Gastrocnemius medialis (tissue), 4 donors: Measurements from ENCODE around the gene IQSEC2. TPM values are rescaled to one million over a fixed set of nuclear protein-coding genes. Genes with fewer than 3 reads are reported as not detected.

Experiments used
- ATAC-seq, 2 donors: fragments of 150-250 bp; one replicate each; pipeline ENCODE4 v1.9.1; 2016
- DNase-seq, 2 donors: peaks; one replicate each; pipeline ENCODE4 v3.0.0-alpha.2; 2019
- H3K27ac ChIP-seq, 4 donors: fragments of 200-600 bp; sonication (generic); 1 replicate in 1 of 4; 2 replicates in 3 of 4; pipeline ENCODE4 v1.5.1; 2016 to 2018; ENCODE audit warnings: mild to moderate bottlenecking in 2 of 4, moderate library complexity in 1 of 4
- H3K27me3 ChIP-seq, 3 donors: fragments of 200-600 bp; sonication (generic) in 2 of 3; 1 replicate in 1 of 3; 2 replicates in 2 of 3; pipeline versions ENCODE4 v1.5.1 to v1.6.0; 2016 to 2019; ENCODE audit warnings: mild to moderate bottlenecking in 1 of 3, moderate library complexity in 1 of 3
- H3K36me3 ChIP-seq, 2 donors: fragments of 200-600 bp; sonication (generic) in 1 of 2; one replicate each; pipeline ENCODE4 v1.5.1; 2017 to 2018
- H3K4me1 ChIP-seq, 2 donors: fragments of 200-600 bp; sonication (generic) in 1 of 2; one replicate each; pipeline ENCODE4 v1.5.1; 2016 to 2017; ENCODE audit warnings: mild to moderate bottlenecking in 2 of 2
- H3K4me3 ChIP-seq, 4 donors: fragments of 200-600 bp; sonication (generic) in 3 of 4; 1 replicate in 1 of 4; 2 replicates in 3 of 4; pipeline ENCODE4 v1.5.1; 2016 to 2019; ENCODE audit warnings: mild to moderate bottlenecking in 2 of 4
- H3K9me3 ChIP-seq, 3 donors: fragments of 200-600 bp; sonication (generic) in 2 of 3; 1 replicate in 1 of 3; 2 replicates in 2 of 3; pipeline ENCODE4 v1.5.1; 2016 to 2019
- POLR2A ChIP-seq, 2 donors: fragments of 450-650 bp; IDR thresholded peaks; one replicate each; pipeline ENCODE4 v1.6.1; 2017; ENCODE audit warnings: antibody characterized with exemption in 2 of 2, mild to moderate bottlenecking in 2 of 2, moderate library complexity in 2 of 2
- in situ Hi-C, 4 donors: fragments of 200-750 bp; cut with MboI; loops; one replicate each; pipeline versions ENCODE4 v1.15.0 to v1.8.0; 2017; ENCODE audit warnings: low sequenced_read_pairs in 4 of 4
- intact Hi-C: fragments of 100-400 bp; cut with DNase I; formaldehyde crosslinking; loops from one replicate; pipeline ENCODE4 v1.15.1; 2023; ENCODE audit warnings: low total_unique reads
- total RNA-seq, 4 donors: library from RNA; depleted of rRNA; stranded (reverse); fragments of >200 nt; gene quantifications; one replicate each; pipeline versions ENCODE4 v1.1.0 to v1.2.3, GENCODE V29; 2016
- TF ChIP-seq, protein P1 (sequence below), 5 experiments: fragments of 450-650 bp in 3 of 5; fragments of 200-600 bp in 2 of 5; sonication (generic) in 2 of 5; IDR thresholded peaks in 4 of 5; conservative IDR thresholded peaks in 1 of 5; 1 replicate in 4 of 5; 2 replicates in 1 of 5; pipeline ENCODE4 v1.5.1; 2016 to 2019; ENCODE audit warnings: antibody characterized with exemption in 5 of 5, mild to moderate bottlenecking in 3 of 5, moderate library complexity in 3 of 5

The IQSEC2 gene
- total RNA-seq, 4 donors from 2014 or later, result 59.2 to 127 (median 73.9) TPM

DNA sequence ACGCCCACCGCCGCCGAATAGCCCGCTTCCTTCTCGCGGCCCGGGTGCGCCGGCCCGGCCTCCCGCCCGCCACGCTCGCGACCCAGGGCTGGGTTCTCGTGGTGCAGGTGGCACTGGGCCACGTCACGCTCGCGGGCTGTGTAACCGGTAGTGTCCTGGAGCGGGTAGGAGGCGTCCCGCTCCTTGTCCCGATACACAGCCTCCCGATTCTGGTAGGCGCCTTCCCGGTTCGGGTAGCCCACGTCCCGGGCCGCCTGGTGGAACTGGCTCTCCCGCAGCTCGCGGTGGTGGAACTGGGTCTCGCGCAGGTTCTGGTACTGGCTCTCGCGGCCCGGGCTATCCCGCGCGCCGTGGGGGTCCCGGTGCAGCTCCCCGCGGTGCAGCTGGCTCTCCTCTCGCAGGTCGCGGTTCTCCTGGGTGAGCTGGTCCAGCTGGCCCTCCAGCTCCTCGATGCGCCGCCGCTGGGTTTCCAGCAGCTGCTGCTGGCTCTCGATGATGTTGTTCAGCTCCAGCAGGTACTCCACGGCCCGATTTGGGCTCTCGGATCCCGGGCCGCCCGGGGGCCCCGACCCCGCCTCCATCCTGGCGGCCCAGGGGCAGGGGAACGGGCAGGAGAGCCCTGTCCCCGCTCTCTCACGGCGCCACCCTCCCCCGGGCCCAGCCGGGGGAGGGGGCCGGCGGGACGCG is 39.3 kb upstream of the IQSEC2 start:
- DNase-seq (peak in 1 of 2 donors; percentile 22), ATAC-seq (peak; percentile 30 to 42)
- Histone ChIP-seq H3K27ac (peak overlapping the region; percentile 14 to 86 (median 57)), H3K36me3 (no peaks in the 10 kb centered on the region), H3K27me3 (peaks cover 0 to 38% (median 24%) of the 10 kb centered on the region in 3 donors), H3K9me3 (no peaks in the 10 kb centered on the region), H3K4me3 (peak overlapping the region; percentile 68 to 73 (median 70)), H3K4me1 (peaks cover 0 to 6% of the 10 kb centered on the region in 2 donors)
- no peak for TF ChIP-seq POLR2A (IDR thresholded peaks at IDR 0.05)
- TF ChIP-seq, protein P1, sequence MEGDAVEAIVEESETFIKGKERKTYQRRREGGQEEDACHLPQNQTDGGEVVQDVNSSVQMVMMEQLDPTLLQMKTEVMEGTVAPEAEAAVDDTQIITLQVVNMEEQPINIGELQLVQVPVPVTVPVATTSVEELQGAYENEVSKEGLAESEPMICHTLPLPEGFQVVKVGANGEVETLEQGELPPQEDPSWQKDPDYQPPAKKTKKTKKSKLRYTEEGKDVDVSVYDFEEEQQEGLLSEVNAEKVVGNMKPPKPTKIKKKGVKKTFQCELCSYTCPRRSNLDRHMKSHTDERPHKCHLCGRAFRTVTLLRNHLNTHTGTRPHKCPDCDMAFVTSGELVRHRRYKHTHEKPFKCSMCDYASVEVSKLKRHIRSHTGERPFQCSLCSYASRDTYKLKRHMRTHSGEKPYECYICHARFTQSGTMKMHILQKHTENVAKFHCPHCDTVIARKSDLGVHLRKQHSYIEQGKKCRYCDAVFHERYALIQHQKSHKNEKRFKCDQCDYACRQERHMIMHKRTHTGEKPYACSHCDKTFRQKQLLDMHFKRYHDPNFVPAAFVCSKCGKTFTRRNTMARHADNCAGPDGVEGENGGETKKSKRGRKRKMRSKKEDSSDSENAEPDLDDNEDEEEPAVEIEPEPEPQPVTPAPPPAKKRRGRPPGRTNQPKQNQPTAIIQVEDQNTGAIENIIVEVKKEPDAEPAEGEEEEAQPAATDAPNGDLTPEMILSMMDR (IDR thresholded peaks at IDR 0.05 in 4 of 5, conservative IDR thresholded peaks at IDR 0.05 in 1 of 5), result no peak
- in situ Hi-C loops (loop anchor here in 2 of 4 donors (25.0 kb wide), 1 partner anchor 117 kb away; the partner anchor contains the start of gene HSD17B10 (in 2 of the 2)), intact Hi-C loops (loop anchor here (2.0 to 10.0 kb wide), 2 partner anchors 36 to 246 kb away; no protein-coding TSS in a partner anchor)

DNA sequence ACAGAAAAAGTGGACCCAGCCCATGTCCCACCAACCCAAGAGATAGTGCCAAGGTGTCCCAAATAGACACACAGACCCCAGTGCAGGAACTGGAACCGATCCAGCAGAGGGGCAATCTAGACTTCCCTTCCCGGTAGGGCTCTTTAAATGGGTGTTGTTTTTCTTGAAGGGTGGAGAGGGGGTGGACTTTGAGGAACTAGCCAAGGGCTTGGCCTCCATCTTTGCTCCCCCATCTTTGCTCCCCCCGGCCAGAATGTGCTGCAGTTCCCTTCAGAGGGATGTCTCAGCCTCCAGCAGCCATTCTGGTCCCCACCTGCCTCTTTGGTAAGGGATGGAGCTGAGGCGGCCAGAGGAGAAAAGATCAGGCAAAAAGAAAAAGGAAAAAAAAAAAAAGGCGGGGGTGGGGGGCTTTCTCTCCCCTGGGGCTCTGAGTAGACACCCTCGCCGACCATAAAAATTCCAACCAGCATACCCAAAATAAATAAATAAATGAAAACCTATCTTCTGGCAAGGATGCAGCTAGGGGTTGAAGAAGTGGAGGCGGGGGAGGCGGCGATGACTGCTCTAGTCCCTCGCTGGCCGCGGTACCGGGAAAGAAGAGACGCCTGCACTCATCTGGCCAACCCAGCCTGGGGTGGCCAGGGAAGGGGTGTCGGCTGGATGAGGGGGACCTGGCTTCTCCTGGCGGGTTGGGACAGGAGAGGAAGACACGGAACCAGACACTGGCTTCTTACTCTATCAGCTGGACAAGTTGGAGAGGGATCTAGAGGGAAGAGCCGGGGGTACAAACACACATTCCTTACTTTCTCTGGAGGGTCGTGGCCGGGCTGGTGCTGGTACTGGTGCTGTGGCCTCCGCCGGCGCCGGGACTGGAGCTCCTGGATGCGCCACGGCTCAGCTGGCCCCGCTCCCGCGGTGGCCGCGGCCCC is 38.5 kb upstream of the IQSEC2 start:
- Histone ChIP-seq H3K4me1 (peaks cover 0 to 6% of the 10 kb centered on the region in 2 donors), H3K9me3 (no peaks in the 10 kb centered on the region), H3K27me3 (peaks cover 0 to 38% (median 24%) of the 10 kb centered on the region in 3 donors), H3K27ac (peak overlapping the region in 3 of 4 donors; percentile 52 to 86 (median 62)), H3K4me3 (peak overlapping the region; percentile 68 to 73 (median 70)), H3K36me3 (no peaks in the 10 kb centered on the region)
- ATAC-seq, result peak; percentile 43 to 52
- DNase-seq, result no peak
- TF ChIP-seq, protein P1 (IDR thresholded peaks at IDR 0.05 in 4 of 5, conservative IDR thresholded peaks at IDR 0.05 in 1 of 5), result no peak
- TF ChIP-seq POLR2A (IDR thresholded peaks at IDR 0.05), result no peak
- in situ Hi-C loops (loop anchor here in 3 of 4 donors (10.0 to 25.0 kb wide), 2 partner anchors 105 to 117 kb away; partner anchors contain the start of genes HSD17B10 (in 2 of the 3), RIBC1 (in 1 of the 3) and SMC1A (in 1 of the 3)), intact Hi-C loops (loop anchor here (2.0 to 10.0 kb wide), 2 partner anchors 35 to 245 kb away; no protein-coding TSS in a partner anchor)

DNA sequence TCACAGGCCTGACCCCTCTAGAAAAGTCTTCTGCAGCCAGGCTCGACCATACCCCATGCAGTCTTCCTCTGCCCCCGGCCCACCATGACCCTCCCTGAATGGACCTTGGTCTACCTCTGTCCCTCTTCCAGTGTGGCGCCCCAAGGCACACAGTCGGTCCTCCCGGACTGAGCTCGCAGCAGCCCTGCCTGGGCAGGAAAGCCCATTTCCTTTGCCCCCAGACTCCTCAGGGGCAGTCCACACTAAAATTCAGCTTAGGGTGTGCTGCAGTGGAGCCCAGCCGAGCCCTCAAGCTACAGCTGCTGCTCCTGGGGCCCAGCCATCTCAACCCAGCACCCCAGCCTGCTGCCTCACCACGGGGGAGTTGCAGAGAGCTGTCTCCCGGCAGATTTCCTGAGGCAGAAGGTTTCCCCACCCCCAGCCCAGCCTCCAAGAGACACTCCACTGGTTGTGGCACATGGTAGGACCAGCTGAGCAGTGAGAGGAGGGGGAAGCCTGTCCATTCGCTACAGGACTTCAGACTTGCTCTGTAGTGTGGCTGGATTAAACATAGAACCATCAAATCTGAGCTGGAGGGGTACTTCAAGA is 37.5 kb upstream of the IQSEC2 start:
- peak overlapping the region in 2 of 4 donors; percentile 62 to 86 for H3K27ac ChIP-seq
- TF ChIP-seq POLR2A (IDR thresholded peaks at IDR 0.05), result no peak
- TF ChIP-seq, protein P1 (IDR thresholded peaks at IDR 0.05 in 4 of 5, conservative IDR thresholded peaks at IDR 0.05 in 1 of 5), result no peak
- ATAC-seq (no peak), DNase-seq (no peak)
- intact Hi-C loops (no loop called here), in situ Hi-C loops (loop anchor here in 3 of 4 donors (10.0 to 25.0 kb wide), 2 partner anchors 106 to 118 kb away; partner anchors contain the start of genes HSD17B10 (in 2 of the 3), RIBC1 (in 1 of the 3) and SMC1A (in 1 of the 3))
- H3K36me3 ChIP-seq, result no peaks in the 10 kb centered on the region
- peak overlapping the region; percentile 68 to 73 (median 70) for H3K4me3 ChIP-seq
- no peaks in the 10 kb centered on the region for H3K9me3 ChIP-seq
- H3K4me1 ChIP-seq, result peaks cover 0 to 6% of the 10 kb centered on the region in 2 donors
- peaks cover 0 to 29% (median 24%) of the 10 kb centered on the region in 3 donors for H3K27me3 ChIP-seq
